ENCODE measurements around the gene KDM6A. TPM values are rescaled to one million over a fixed set of nuclear protein-coding genes. Genes with fewer than 3 reads are reported as not detected.
A peak's percentile ranks its signal among the peaks of the same experiment; 100 is the strongest.

KDM6A gene
- total and polyA plus RNA-seq, 2 donors (not counting 1 experiment from before 2014, with no cell fraction given) = 33.3 to 57.0 TPM

- Histone ChIP-seq H3K4me2 (replicated peaks; ENCODE audit: low read depth, low read length, poor library complexity, severe bottlenecking) (peak overlapping the region; percentile 63), H3K27ac (ENCODE audit: low read length in 2 of 2) (peak overlapping the region; percentile 41 to 43), H3K9ac (ENCODE audit: low read length) (no peak overlapping the region), H3K4me3 (ENCODE audit: control extremely low read depth in 1 of 5, extremely low read depth in 1 of 5, insufficient read depth in 1 of 5, low read depth in 2 of 5, low read length in 4 of 5) (no peak overlapping the region), H2AFZ (ENCODE audit: insufficient read depth, low read depth, low read length, poor library complexity, severe bottlenecking) (no peak overlapping the region), H3K27me3 (replicated peaks in 1 of 4; ENCODE audit: control extremely low read depth in 1 of 4, control insufficient read depth in 3 of 4, insufficient read depth in 4 of 4, low read length in 3 of 4) (no peaks in the 10 kb centered on the region), H3K4me1 (ENCODE audit: control insufficient read depth in 2 of 2, insufficient read depth in 2 of 2, low read length in 2 of 2) (peaks cover 28 to 35% of the 10 kb centered on the region in 2 donors), H3K79me2 (ENCODE audit: control insufficient read depth, insufficient read depth, low read length) (peaks cover 99% of the 10 kb centered on the region), H3K36me3 (replicated peaks in 1 of 2; ENCODE audit: control extremely low read depth in 1 of 2, control insufficient read depth in 1 of 2, extremely low read depth in 1 of 2, insufficient read depth in 2 of 2, low read length in 1 of 2) (no peaks in the 10 kb centered on the region), H3K9me3 (ENCODE audit: control extremely low read depth in 1 of 3, control insufficient read depth in 2 of 3, insufficient read depth in 1 of 3, low read length in 2 of 3) (peaks cover 0 to 16% (median 0%) of the 10 kb centered on the region in 3 donors), H4K20me1 (ENCODE audit: control insufficient read depth, insufficient read depth, low read length, poor library complexity, severe bottlenecking) (peaks cover 56% of the 10 kb centered on the region)
- ChIA-PET POLR2A (no interaction called here), CTCF (no interaction called here)
- Mint-ChIP-seq H3K4me1 (peaks cover 49% of the 10 kb centered on the region), H3K27me3 (no peaks in the 10 kb centered on the region), H3K9me3 (ENCODE audit: insufficient read depth) (peaks cover 3% of the 10 kb centered on the region), H3K4me3 (no peak overlapping the region), H3K27ac (peak overlapping the region; percentile 59)
- ATAC-seq (ENCODE audit: low read depth) (no peak), DNase-seq (no peak)
- intact Hi-C loops (cut with micrococcal nuclease) = no loop called here
- WGBS (ENCODE audit: insufficient coverage) = 0% methylated on average over 1 of the region's 2 CpGs
- TF ChIP-seq EZH2 (IDR thresholded peaks at IDR 0.05; ENCODE audit: borderline replicate concordance, insufficient read depth, low read depth, low read length, poor library complexity, severe bottlenecking) = no peak
- TF ChIP-seq CTCF (IDR thresholded peaks at IDR 0.05) = no peak
Measured at GRCh38 chrX:44897539-44897938, 24.6 kb downstream of the KDM6A start.

- peaks cover 45% of the 10 kb centered on the region for H3K4me1 Mint-ChIP-seq
- DNase-seq (no peak), ATAC-seq (ENCODE audit: low read depth) (peak; percentile 57)
- Histone ChIP-seq H3K4me2 (replicated peaks; ENCODE audit: low read depth, low read length, poor library complexity, severe bottlenecking) (peak overlapping the region; percentile 63), H2AFZ (ENCODE audit: insufficient read depth, low read depth, low read length, poor library complexity, severe bottlenecking) (no peak overlapping the region), H3K36me3 (replicated peaks in 1 of 2; ENCODE audit: control extremely low read depth in 1 of 2, control insufficient read depth in 1 of 2, extremely low read depth in 1 of 2, insufficient read depth in 2 of 2, low read length in 1 of 2) (no peaks in the 10 kb centered on the region), H3K27me3 (replicated peaks in 1 of 4; ENCODE audit: control extremely low read depth in 1 of 4, control insufficient read depth in 3 of 4, insufficient read depth in 4 of 4, low read length in 3 of 4) (no peaks in the 10 kb centered on the region), H3K4me1 (ENCODE audit: control insufficient read depth in 2 of 2, insufficient read depth in 2 of 2, low read length in 2 of 2) (peaks cover 28 to 38% of the 10 kb centered on the region in 2 donors), H3K9me3 (ENCODE audit: control extremely low read depth in 1 of 3, control insufficient read depth in 2 of 3, insufficient read depth in 1 of 3, low read length in 2 of 3) (peaks cover 0 to 12% (median 0%) of the 10 kb centered on the region in 3 donors), H3K4me3 (ENCODE audit: control extremely low read depth in 1 of 5, extremely low read depth in 1 of 5, insufficient read depth in 1 of 5, low read depth in 2 of 5, low read length in 4 of 5) (no peak overlapping the region), H3K9ac (ENCODE audit: low read length) (no peak overlapping the region), H3K27ac (ENCODE audit: low read length in 2 of 2) (peak overlapping the region; percentile 23 to 36), H3K79me2 (ENCODE audit: control insufficient read depth, insufficient read depth, low read length) (peaks cover 99% of the 10 kb centered on the region), H4K20me1 (ENCODE audit: control insufficient read depth, insufficient read depth, low read length, poor library complexity, severe bottlenecking) (peaks cover 63% of the 10 kb centered on the region)
- no peaks in the 10 kb centered on the region for H3K27me3 Mint-ChIP-seq
- H3K9me3 Mint-ChIP-seq (ENCODE audit: insufficient read depth) = peaks cover 3% of the 10 kb centered on the region
- TF ChIP-seq EZH2 (IDR thresholded peaks at IDR 0.05; ENCODE audit: borderline replicate concordance, insufficient read depth, low read depth, low read length, poor library complexity, severe bottlenecking) (no peak), CTCF (IDR thresholded peaks at IDR 0.05) (no peak)
- ChIA-PET POLR2A (interaction anchor here (0.6 to 1.2 kb wide), 2 partner anchors 26 to 171 kb away, joined by 3 to 5 read pairs; partner anchors contain the start of gene KDM6A), CTCF (no interaction called here)
- peak overlapping the region; percentile 71 for H3K4me3 Mint-ChIP-seq
- H3K27ac Mint-ChIP-seq = peak overlapping the region; percentile 43
- intact Hi-C loops (cut with micrococcal nuclease) = no loop called here
- 80% methylated on average over 1 of the region's 3 CpGs for WGBS (ENCODE audit: insufficient coverage)
Measured at GRCh38 chrX:44898411-44899221, 25.6 kb downstream of the KDM6A start.

All from B cell (primary cell).